Suprapubic skin (tissue), 4 donors: ENCODE results near the gene SH2D1A.

ENCODE experiments used
- CTCF ChIP-seq, 2 donors: fragments of 200-600 bp in 1 of 2; fragments of 450-650 bp in 1 of 2; sonication (generic) in 1 of 2; IDR thresholded peaks; one replicate each; pipeline ENCODE4 v1.5.1; 2016 to 2019; ENCODE audit warnings: antibody characterized with exemption in 2 of 2, mild to moderate bottlenecking in 1 of 2, moderate library complexity in 1 of 2
- EP300 ChIP-seq: sonication (generic); formaldehyde crosslinking; IDR thresholded peaks from one replicate; pipeline ENCODE4 v1.6.1; 2017; ENCODE audit warnings: antibody characterized with exemption
- POLR2A ChIP-seq, 2 donors: fragments of 450-650 bp; IDR thresholded peaks; one replicate each; pipeline ENCODE4 v1.6.1; 2017; ENCODE audit warnings: antibody characterized with exemption in 2 of 2, mild to moderate bottlenecking in 2 of 2, moderate library complexity in 2 of 2
- POLR2AphosphoS5 ChIP-seq, 3 donors: sonication (generic); formaldehyde crosslinking; IDR thresholded peaks; one replicate each; pipeline ENCODE4 v1.6.1; 2017; ENCODE audit warnings: antibody characterized with exemption in 3 of 3

GRCh38 chrX:124358800-124359383 lies 12.5 kb downstream of the SH2D1A start:
- TF ChIP-seq CTCF (IDR thresholded peaks at IDR 0.05) (no peak), POLR2AphosphoS5 (IDR thresholded peaks at IDR 0.05) (no peak), EP300 (no peak), POLR2A (IDR thresholded peaks at IDR 0.05) (no peak)
